K562 (cell line): ENCODE results near the gene RCOR1. TPM values are rescaled to one million over a fixed set of nuclear protein-coding genes. Genes with fewer than 3 reads are reported as not detected.

Source experiments
- ATAC-seq: fragments of 200-7000 bp; cut with Tn5 transposase; 3 replicates; pipeline ENCODE4 v1.9.1; 2020; ENCODE audit warnings: moderate library complexity
- BruUV-seq: library from RNA; stranded (reverse); fragments of 400-500 nt; replicated peaks from 2 replicates; lab custom pipeline; 2021; lab: Mats Ljungman, UMichigan
- CTCF ChIA-PET: fragments of 300-600 bp; formaldehyde crosslinking; extraction: SDS; loops from one replicate; lab custom pipeline; 2021; ENCODE audit warnings: low intra/inter-chr PET ratio; lab: Yijun Ruan, JAX
- POLR2A ChIA-PET: fragments of 300-600, 350-650 bp; sonication (Branson Sonifier 250); formaldehyde crosslinking; extraction: SDS; loops from one replicate; lab custom pipeline; 2021; ENCODE audit warnings: antibody characterized with exemption, inconsistent platforms; lab: Yijun Ruan, JAX
- DNase-seq, 4 experiments: peaks; one replicate each; pipeline versions ENCODE4 v3.0.0 to v3.0.0-alpha.2; 2011 to 2018; ENCODE audit warnings: low spot score in 3 of 4, mixed read lengths in 3 of 4; ENCODE audit errors: extremely low read depth in 1 of 4
- FAIRE-seq: peaks from 2 replicates; lab custom pipeline; 2011; peaks lifted over from hg19 to GRCh38; lab: Jason Lieb, UNC
- H2AFZ ChIP-seq: 2 replicates; pipeline ENCODE4 v1.6.0; 2011; ENCODE audit warnings: low read depth, low read length, control low read depth, inconsistent platforms
- H3K27ac ChIP-seq: fragments of 200-600 bp; 3 replicates; pipeline ENCODE4 v1.8.0; 2011; ENCODE audit warnings: low read depth, mild to moderate bottlenecking, control low read depth, inconsistent platforms, low read length, moderate library complexity, mixed read lengths; ENCODE audit errors: extremely low read depth
- H3K27me3 ChIP-seq, 2 experiments: fragments of 300-600 bp in 1 of 2; 2 replicates in 1 of 2; 3 replicates in 1 of 2; pipeline versions ENCODE4 v1.6.0 to v1.8.0; 2011; ENCODE audit warnings: inconsistent platforms in 2 of 2, low read length in 2 of 2, mild to moderate bottlenecking in 1 of 2, mixed read lengths in 1 of 2, moderate library complexity in 1 of 2; ENCODE audit not compliant: control insufficient read depth in 2 of 2, insufficient read depth in 2 of 2
- H3K36me3 ChIP-seq: fragments of 300-600 bp; 3 replicates; pipeline ENCODE4 v1.8.0; 2011; ENCODE audit warnings: mild to moderate bottlenecking, low read length, inconsistent platforms; ENCODE audit not compliant: control insufficient read depth, insufficient read depth
- H3K4me1 ChIP-seq, 2 experiments: fragments of 200-600 bp in 1 of 2; replicated peaks in 1 of 2; 2 replicates in 1 of 2; 3 replicates in 1 of 2; pipeline versions ENCODE4 v1.5.1 to v1.8.0; 2011; ENCODE audit warnings: inconsistent platforms in 2 of 2, low read length in 2 of 2, mild to moderate bottlenecking in 1 of 2, mixed read lengths in 1 of 2, moderate library complexity in 1 of 2; ENCODE audit not compliant: control insufficient read depth in 2 of 2, insufficient read depth in 2 of 2
- H3K4me2 ChIP-seq: 2 replicates; pipeline ENCODE4 v1.6.1; 2011; ENCODE audit warnings: low read length, control low read depth, inconsistent platforms, mixed read lengths; ENCODE audit not compliant: insufficient read depth
- H3K4me3 ChIP-seq: fragments of 200-600 bp; sonication (generic), shearing (Covaris generic); 2 replicates; pipeline ENCODE4 v1.5.1; 2016; ENCODE audit warnings: control low read depth, inconsistent platforms
- H3K79me2 ChIP-seq: fragments of 200-600 bp; 3 replicates; pipeline ENCODE4 v1.8.0; 2011; ENCODE audit warnings: low read length, inconsistent platforms; ENCODE audit not compliant: control insufficient read depth, insufficient read depth
- H3K9ac ChIP-seq, 2 experiments: 2 replicates each; pipeline versions ENCODE4 v1.6.0 to v1.6.1; 2011; ENCODE audit warnings: low read depth in 2 of 2, low read length in 2 of 2, control low read depth in 1 of 2, inconsistent platforms in 1 of 2, mild to moderate bottlenecking in 1 of 2, mixed read lengths in 1 of 2; ENCODE audit not compliant: insufficient read depth in 1 of 2
- H3K9me1 ChIP-seq: one replicate; pipeline ENCODE4 v1.6.0; 2011; ENCODE audit warnings: inconsistent platforms, mild to moderate bottlenecking, low read length, moderate library complexity; ENCODE audit not compliant: control insufficient read depth, insufficient read depth
- H3K9me3 ChIP-seq: replicated peaks from 2 replicates; pipeline ENCODE4 v1.5.1; 2011; ENCODE audit warnings: low read depth, low read length, inconsistent platforms; ENCODE audit not compliant: control insufficient read depth, insufficient read depth
- H4K20me1 ChIP-seq: replicated peaks from 2 replicates; pipeline ENCODE4 v1.6.1; 2011; ENCODE audit warnings: low read length, inconsistent platforms, mixed read lengths; ENCODE audit not compliant: control insufficient read depth, insufficient read depth
- CCAR2 ChIP-seq: fragments of 200-400 bp; formaldehyde crosslinking; IDR thresholded peaks from 2 replicates; pipeline ENCODE4 v1.6.1; 2017; ENCODE audit warnings: mild to moderate bottlenecking, low read depth, low read length
- ZNF41 ChIP-seq: fragments of 250-450 bp; sonication (Bioruptor Pico); conservative IDR thresholded peaks from 2 replicates; pipeline ENCODE4 v1.4.0; 2020; ENCODE audit warnings: mild to moderate bottlenecking
- ZNF444 ChIP-seq: fragments of 250-450 bp; sonication (Bioruptor Pico); IDR thresholded peaks from 2 replicates; pipeline ENCODE4 v1.4.0; 2020; ENCODE audit warnings: mild to moderate bottlenecking, moderate library complexity
- WGBS: fragments of 100-300 bp; shearing (Covaris generic); methylation state at CpG from one replicate; pipeline ENCODE4 v1.1.6; 2016; ENCODE audit warnings: low coverage, mixed read lengths; ENCODE audit not compliant: insufficient coverage; ENCODE audit errors: missing lambda C conversion rate; 5-methylcytosine and 5-hydroxymethylcytosine counted together
- in situ Hi-C: fragments of 300-500 bp; cut with MboI; formaldehyde crosslinking; loops from 4 replicates; pipeline ENCODE4 v1.15.0; 2018; ENCODE audit warnings: inconsistent platforms, mixed read lengths
- intact Hi-C: fragments of 100-400 bp; cut with micrococcal nuclease; formaldehyde crosslinking; loops from 2 replicates; pipeline ENCODE4 v1.14.2; 2022
- polyA plus RNA-seq, 8 experiments: library from polyadenylated mRNA; depleted of rRNA in 4 of 8; stranded (reverse) in 5 of 8; unstranded in 3 of 8; fragments of >200 nt; fragmentation: Nextera tagmentation in 2 of 8; fragmentation: Illumina TruSeq in 1 of 8; extraction: Ambion mirVana in 2 of 8; extraction: Trizol in 1 of 8; gene quantifications; 2 replicates each; pipeline versions ENCODE4 v1.2.1 to v1.2.3, GENCODE V29; 2011 to 2014; ENCODE audit warnings: inconsistent platforms in 1 of 8, missing spikeins in 1 of 8
- total RNA-seq, 7 experiments: library from RNA; depleted of rRNA in 6 of 7; stranded (reverse); fragments of >200 nt in 6 of 7; fragmentation: Illumina TruSeq in 2 of 7; extraction: Trizol in 2 of 7; gene quantifications; 2 replicates each; pipeline versions ENCODE4 v1.2.1 to v1.2.3, GENCODE V29; 2011 to 2021; ENCODE audit warnings: low replicate concordance in 1 of 7
- TF ChIP-seq, protein P1 (sequence below): sonication (generic); formaldehyde crosslinking; IDR thresholded peaks from 2 replicates; pipeline ENCODE4 v1.8.0; 2022; ENCODE audit warnings: mild to moderate bottlenecking, missing genetic modification reagents
- TF ChIP-seq, protein P2 (sequence below): fragments of 250-450 bp; sonication (Bioruptor Pico); IDR thresholded peaks from 2 replicates; pipeline ENCODE4 v1.4.0; 2020; ENCODE audit warnings: mild to moderate bottlenecking

The RCOR1 gene
- total and polyA plus RNA-seq, 9 of the 15 experiments (the other 6 are each of a cell fraction or from before 2014, with no cell fraction given) = 8.5 to 47.9 (median 20.9) TPM

DNA sequence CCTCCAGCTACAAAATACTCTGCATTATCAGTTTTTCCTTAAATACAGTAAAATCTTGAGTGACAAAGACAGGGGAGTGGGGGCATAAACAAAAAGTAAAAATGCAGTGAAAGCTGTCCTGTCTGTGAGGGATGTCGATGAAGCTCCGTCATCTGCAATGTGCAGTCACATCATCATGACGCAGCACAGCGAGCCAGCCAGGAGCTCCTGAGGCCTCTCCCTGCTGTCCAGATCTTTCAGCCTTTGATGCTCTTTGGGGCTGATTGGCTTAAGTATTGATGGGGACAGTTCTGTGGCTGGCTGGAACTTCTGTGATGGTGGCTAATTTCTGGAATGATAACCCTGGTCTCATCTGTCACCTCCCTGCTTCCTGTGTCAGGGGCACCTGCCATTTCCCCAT, 130.2 kb downstream of the RCOR1 start:
- H2AFZ ChIP-seq = no peak overlapping the region
- H3K4me2 ChIP-seq = no peak overlapping the region
- no peak overlapping the region for H3K9ac ChIP-seq
- in situ Hi-C loops = no loop called here
- TF ChIP-seq ZNF444 (CRISPR knock-in tag) (no peak), CCAR2 (no peak), ZNF41 (no peak)
- TF ChIP-seq, protein P1, sequence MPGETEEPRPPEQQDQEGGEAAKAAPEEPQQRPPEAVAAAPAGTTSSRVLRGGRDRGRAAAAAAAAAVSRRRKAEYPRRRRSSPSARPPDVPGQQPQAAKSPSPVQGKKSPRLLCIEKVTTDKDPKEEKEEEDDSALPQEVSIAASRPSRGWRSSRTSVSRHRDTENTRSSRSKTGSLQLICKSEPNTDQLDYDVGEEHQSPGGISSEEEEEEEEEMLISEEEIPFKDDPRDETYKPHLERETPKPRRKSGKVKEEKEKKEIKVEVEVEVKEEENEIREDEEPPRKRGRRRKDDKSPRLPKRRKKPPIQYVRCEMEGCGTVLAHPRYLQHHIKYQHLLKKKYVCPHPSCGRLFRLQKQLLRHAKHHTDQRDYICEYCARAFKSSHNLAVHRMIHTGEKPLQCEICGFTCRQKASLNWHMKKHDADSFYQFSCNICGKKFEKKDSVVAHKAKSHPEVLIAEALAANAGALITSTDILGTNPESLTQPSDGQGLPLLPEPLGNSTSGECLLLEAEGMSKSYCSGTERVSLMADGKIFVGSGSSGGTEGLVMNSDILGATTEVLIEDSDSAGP (CRISPR knock-in tag) = no peak
- TF ChIP-seq, protein P2, sequence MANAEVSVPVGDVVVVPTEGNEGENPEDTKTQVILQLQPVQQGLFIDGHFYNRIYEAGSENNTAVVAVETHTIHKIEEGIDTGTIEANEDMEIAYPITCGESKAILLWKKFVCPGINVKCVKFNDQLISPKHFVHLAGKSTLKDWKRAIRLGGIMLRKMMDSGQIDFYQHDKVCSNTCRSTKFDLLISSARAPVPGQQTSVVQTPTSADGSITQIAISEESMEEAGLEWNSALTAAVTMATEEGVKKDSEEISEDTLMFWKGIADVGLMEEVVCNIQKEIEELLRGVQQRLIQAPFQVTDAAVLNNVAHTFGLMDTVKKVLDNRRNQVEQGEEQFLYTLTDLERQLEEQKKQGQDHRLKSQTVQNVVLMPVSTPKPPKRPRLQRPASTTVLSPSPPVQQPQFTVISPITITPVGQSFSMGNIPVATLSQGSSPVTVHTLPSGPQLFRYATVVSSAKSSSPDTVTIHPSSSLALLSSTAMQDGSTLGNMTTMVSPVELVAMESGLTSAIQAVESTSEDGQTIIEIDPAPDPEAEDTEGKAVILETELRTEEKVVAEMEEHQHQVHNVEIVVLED (CRISPR knock-in tag) = no peak
- no TSS peak for BruUV-seq
- FAIRE-seq (no peak), DNase-seq (no peak), ATAC-seq (no peak)
- H3K27me3 ChIP-seq = no peaks in the 10 kb centered on the region
- intact Hi-C loops = no loop called here
- H3K27ac ChIP-seq = no peak overlapping the region
- H3K79me2 ChIP-seq = peaks cover 13% of the 10 kb centered on the region
- peaks cover 90% of the 10 kb centered on the region; the same call in 2 of the 3 replicates for H3K36me3 ChIP-seq
- no peak overlapping the region for H3K4me3 ChIP-seq
- H3K9me1 ChIP-seq = no peaks in the 10 kb centered on the region
- ChIA-PET CTCF (no interaction called here), POLR2A (interaction anchor here (0.5 to 0.9 kb wide), 2 partner anchors 17 to 18 kb away, joined by 3 read pairs; no protein-coding TSS in a partner anchor)
- 96% methylated on average over 4 of the region's 4 CpGs for WGBS
- no peaks in the 10 kb centered on the region for H3K4me1 ChIP-seq
- no peaks in the 10 kb centered on the region for H3K9me3 ChIP-seq
- H4K20me1 ChIP-seq = no peaks in the 10 kb centered on the region; the same call in 1 of the 2 replicates
